Adrenal gland (tissue), 12 donors: ENCODE data around the gene SMC5. TPM values are rescaled to one million over a fixed set of nuclear protein-coding genes. Genes with fewer than 3 reads are reported as not detected.

Source experiments
- DNase-seq, 7 donors: peaks; one replicate each; pipeline ENCODE4 v3.0.0-alpha.2; 2019 to 2020
- H3K27ac ChIP-seq, 5 donors: fragments of 200-600 bp; sonication (generic) in 4 of 5; 1 replicate in 3 of 5; 2 replicates in 2 of 5; pipeline versions ENCODE4 v1.5.1 to v1.8.0; 2016 to 2020; ENCODE audit warnings: mild to moderate bottlenecking in 1 of 5
- H3K27me3 ChIP-seq: fragments of 200-600 bp; 2 replicates; pipeline ENCODE4 v1.8.0; 2021
- H3K36me3 ChIP-seq, 2 donors: fragments of 200-600 bp; replicated peaks in 1 of 2; 1 replicate in 1 of 2; 2 replicates in 1 of 2; pipeline versions ENCODE4 v1.5.1 to v1.8.0; 2018 to 2022
- H3K4me1 ChIP-seq, 2 donors: fragments of 200-600 bp; replicated peaks in 1 of 2; 1 replicate in 1 of 2; 2 replicates in 1 of 2; pipeline versions ENCODE4 v1.5.1 to v1.8.0; 2018 to 2021
- H3K4me3 ChIP-seq, 4 donors: fragments of 200-600 bp; sonication (generic) in 3 of 4; one replicate each; pipeline ENCODE4 v1.5.1; 2016 to 2018
- H3K9me3 ChIP-seq, 3 donors: fragments of 200-600 bp; sonication (generic) in 1 of 3; replicated peaks in 1 of 3; 1 replicate in 2 of 3; 2 replicates in 1 of 3; pipeline versions ENCODE4 v1.5.1 to v1.8.0; 2016 to 2021
- CTCF ChIP-seq, 6 experiments: fragments of 450-650 bp in 4 of 6; fragments of 200-600 bp in 2 of 6; sonication (generic) in 1 of 6; IDR thresholded peaks; 1 replicate in 5 of 6; 2 replicates in 1 of 6; pipeline versions ENCODE4 v1.5.1 to v1.8.0; 2016 to 2021; ENCODE audit warnings: antibody characterized with exemption in 6 of 6, mild to moderate bottlenecking in 2 of 6, moderate library complexity in 1 of 6
- POLR2A ChIP-seq, 2 donors: fragments of 450-650 bp; IDR thresholded peaks; one replicate each; pipeline ENCODE4 v1.6.1; 2017; ENCODE audit warnings: antibody characterized with exemption in 2 of 2, mild to moderate bottlenecking in 2 of 2, moderate library complexity in 1 of 2
- WGBS, 4 donors: extraction: QIAGEN DNeasy Blood & Tissue Kit in 2 of 4; methylation state at CpG; one replicate each; pipeline versions ENCODE4 v1.1.5 to v1.1.7; 2013 to 2017; 5-methylcytosine and 5-hydroxymethylcytosine counted together
- intact Hi-C, 2 donors: fragments of 100-400 bp; cut with DNase I; formaldehyde crosslinking; loops; one replicate each; pipeline versions ENCODE4 v1.14.1 to v1.15.0; 2022 to 2023
- polyA plus RNA-seq, 3 donors: library from polyadenylated mRNA; stranded (reverse); fragments of 200-250 nt in 2 of 3; fragments of 350-450 nt in 1 of 3; fragmentation: Illumina TruSeq in 1 of 3; extraction: RNeasy Lipid Tissue Mini Kit (QIAGEN cat#74804) in 1 of 3; gene quantifications; one replicate each; pipeline ENCODE4 v1.2.3, GENCODE V29; 2013 to 2014
- total RNA-seq, 9 donors: library from RNA; depleted of rRNA in 4 of 9; stranded (reverse); fragments of >200 nt in 4 of 9; fragments of 120-200 nt in 1 of 9; fragmentation: NEBNext Ultra II Directional in 1 of 9; extraction: Animal tissue kit (Norgen Biotek cat#: 25700) in 1 of 9; gene quantifications; one replicate each; pipeline versions ENCODE4 v1.1.0 to v1.2.4, GENCODE V29; 2013 to 2023
- donor health status: healthy with polysubstance abuse.
- donor health status: Bipolar disorder and iron deficiency.
- donor health status: DM: yes; HTN: yes; CAD: no.
- donor health status: DM: no; HTN: no; CAD: no.
- donor health status: DM: no; HTN: no; CAD: no.
- donor health status: DM: yes; HTN: yes; CAD: no.

The SMC5 gene
- total and polyA plus RNA-seq, 12 donors = 5.2 to 47.2 (median 15.2) TPM

GRCh38 chr9:70298245-70298771 lies 39.5 kb downstream of the SMC5 start:
- 92 to 100% (median 94%) methylated on average over 1 of the region's 1 CpG for WGBS, 4 donors
- intact Hi-C loops = no loop called here

GRCh38 chr9:70303268-70303667 lies 44.5 kb downstream of the SMC5 start:
- H3K36me3 ChIP-seq = peaks cover 0 to 14% of the 10 kb centered on the region in 2 donors

More at GRCh38 chr9:70298245-70298771, 39.5 kb downstream of the SMC5 start:
- TF ChIP-seq POLR2A (IDR thresholded peaks at IDR 0.05) = no peak
- TF ChIP-seq CTCF (IDR thresholded peaks at IDR 0.05) = no peak
- no peaks in the 10 kb centered on the region for H3K9me3 ChIP-seq
- H3K4me1 ChIP-seq = no peaks in the 10 kb centered on the region
- DNase-seq = no peak
- H3K4me3 ChIP-seq = no peak overlapping the region
- H3K27me3 ChIP-seq = no peaks in the 10 kb centered on the region
- peaks cover 0 to 17% of the 10 kb centered on the region in 2 donors for H3K36me3 ChIP-seq
- H3K27ac ChIP-seq = no peak overlapping the region

GRCh38 chr9:70304810-70305209 lies 46.0 kb downstream of the SMC5 start:
- no peak for TF ChIP-seq CTCF (IDR thresholded peaks at IDR 0.05)
- TF ChIP-seq POLR2A (IDR thresholded peaks at IDR 0.05) = no peak
- Histone ChIP-seq H3K4me3 (no peak overlapping the region), H3K4me1 (no peaks in the 10 kb centered on the region), H3K27ac (no peak overlapping the region), H3K36me3 (peaks cover 0 to 10% of the 10 kb centered on the region in 2 donors), H3K27me3 (no peaks in the 10 kb centered on the region), H3K9me3 (no peaks in the 10 kb centered on the region)
- intact Hi-C loops = no loop called here
- no peak for DNase-seq

More at GRCh38 chr9:70303268-70303667, 44.5 kb downstream of the SMC5 start:
- Histone ChIP-seq H3K4me3 (no peak overlapping the region), H3K4me1 (no peaks in the 10 kb centered on the region), H3K27me3 (no peaks in the 10 kb centered on the region), H3K27ac (no peak overlapping the region), H3K9me3 (no peaks in the 10 kb centered on the region)
- intact Hi-C loops = no loop called here
- no peak for DNase-seq
- no peak for TF ChIP-seq CTCF (IDR thresholded peaks at IDR 0.05)
- WGBS, 4 donors = 91 to 93% (median 93%) methylated on average over 5 of the region's 5 CpGs

- intact Hi-C loops = loop anchor here in 1 of 2 donors (10.0 kb wide), 1 partner anchor 1699 kb away; no protein-coding TSS in a partner anchor
- Histone ChIP-seq H3K27me3 (no peaks in the 10 kb centered on the region), H3K4me3 (no peak overlapping the region), H3K27ac (no peak overlapping the region), H3K9me3 (no peaks in the 10 kb centered on the region), H3K36me3 (peaks cover 0 to 26% of the 10 kb centered on the region in 2 donors), H3K4me1 (no peaks in the 10 kb centered on the region)
- TF ChIP-seq CTCF (IDR thresholded peaks at IDR 0.05) (no peak), POLR2A (IDR thresholded peaks at IDR 0.05) (no peak)
- DNase-seq = no peak
- WGBS, 4 donors = 81 to 87% (median 83%) methylated on average over 3 of the region's 3 CpGs
Observed at GRCh38 chr9:70315389-70315788, 56.6 kb downstream of the SMC5 start.
